Activated CD4-positive, CD25-positive, alpha-beta regulatory T cell treated with anti-CD3 and anti-CD28 coated beads, Interleukin-2, amount 50 U/mL, for 72 hours (primary cell): ENCODE results near the gene EPX.

ENCODE experiments used
- DNase-seq: peaks from one replicate; pipeline ENCODE4 v3.0.0; 2021

The EPX gene

DNA sequence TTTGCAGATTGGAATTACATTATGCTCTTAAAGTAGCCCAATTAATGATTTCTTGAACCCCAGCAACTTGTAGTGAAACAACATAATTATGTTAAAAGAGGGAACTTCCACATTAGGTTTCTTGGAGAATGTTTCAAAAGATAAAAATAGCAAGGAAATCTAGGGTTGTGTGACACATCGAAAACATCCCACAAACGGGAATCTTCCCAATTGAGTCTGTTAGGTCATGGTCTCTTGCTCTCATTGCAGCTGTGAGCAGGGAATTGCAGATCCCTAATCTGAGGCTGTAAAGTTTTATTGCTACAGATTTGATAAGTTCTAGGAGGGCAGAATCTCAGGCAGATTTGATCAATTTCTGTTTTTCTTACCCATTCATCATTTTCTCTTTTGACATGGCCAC, 39.1 kb downstream of the EPX start:
- no peak for DNase-seq

DNA sequence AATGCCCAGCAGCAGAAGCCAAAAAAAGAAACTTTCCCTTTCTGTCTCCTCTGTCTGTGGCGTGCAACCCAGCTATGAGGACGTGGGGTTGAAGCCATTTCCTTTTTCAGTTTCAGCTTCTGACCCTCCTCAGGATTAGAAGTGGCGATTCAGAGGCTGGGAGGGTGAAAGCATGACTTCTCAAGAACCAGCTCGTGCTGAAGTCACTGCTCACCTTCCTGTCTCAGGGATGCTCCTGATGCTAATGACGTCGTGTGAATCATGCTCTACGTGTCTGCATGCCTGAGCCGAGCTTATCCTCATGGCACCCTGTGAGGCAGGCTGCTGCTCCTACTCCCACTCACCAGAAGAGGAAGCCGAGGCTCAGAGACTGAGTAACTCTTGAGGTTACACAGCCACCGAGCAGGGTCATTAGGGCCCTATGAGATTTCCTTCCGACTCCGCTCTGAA, 40.2 kb downstream of the EPX start:
- DNase-seq, result no peak

DNA sequence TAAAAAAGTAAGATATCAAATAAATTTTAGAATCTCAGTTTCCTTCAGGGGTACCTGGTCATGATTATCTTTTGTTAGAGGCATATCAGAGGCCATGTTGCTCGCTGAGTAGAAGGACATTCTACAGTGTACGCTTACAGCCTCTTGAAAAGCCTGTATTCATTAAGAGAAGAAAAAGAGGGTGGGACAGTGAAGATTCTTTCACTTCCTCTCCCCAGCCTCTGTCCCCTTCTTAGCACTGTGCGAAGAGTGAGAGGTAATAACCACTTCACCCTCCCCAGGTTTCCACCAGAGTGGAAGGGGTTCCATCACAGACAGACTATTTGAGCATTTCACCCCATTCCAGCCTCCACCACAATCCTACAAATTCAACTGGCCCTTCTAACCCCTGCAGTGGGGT, 41.0 kb downstream of the EPX start:
- DNase-seq, result no peak

DNA sequence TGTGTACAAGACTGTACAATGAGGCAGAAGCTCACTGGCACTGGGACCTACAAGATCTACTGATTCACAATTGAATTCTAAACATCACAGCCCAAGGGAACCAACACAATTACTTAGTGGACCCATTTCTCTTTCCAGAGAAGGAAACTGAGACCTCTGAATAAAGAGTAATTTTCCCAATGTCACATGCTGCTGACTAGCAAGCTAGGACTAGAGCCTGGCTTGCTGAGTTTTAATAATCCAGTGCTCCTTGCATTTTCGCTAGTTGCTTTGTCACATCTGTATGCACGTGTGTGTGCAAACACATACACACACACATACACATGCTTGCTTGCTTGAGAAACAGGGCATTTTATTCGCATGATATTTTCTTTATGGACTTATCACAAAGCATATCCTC, 42.0 kb downstream of the EPX start:
- DNase-seq, result no peak

DNA sequence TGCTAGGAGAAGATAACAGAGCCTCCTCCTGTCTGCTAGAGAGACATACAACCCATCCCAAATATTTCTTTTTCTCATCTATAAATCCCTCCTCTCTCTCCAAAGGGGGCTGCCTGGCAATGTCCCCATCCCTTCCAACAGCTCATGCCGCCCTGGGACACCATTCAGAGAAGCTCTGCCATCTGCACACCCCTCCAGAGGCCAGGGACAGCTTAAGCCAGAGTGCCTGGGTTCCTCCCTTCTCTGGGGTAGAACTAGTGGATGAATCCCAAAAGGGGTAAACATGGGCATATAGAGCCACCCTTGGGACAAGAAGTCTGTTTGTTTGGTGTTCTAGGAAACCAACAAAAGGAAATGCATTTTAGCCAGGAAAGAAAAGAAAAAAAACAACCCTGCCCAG, 43.3 kb downstream of the EPX start:
- DNase-seq, result no peak

DNA sequence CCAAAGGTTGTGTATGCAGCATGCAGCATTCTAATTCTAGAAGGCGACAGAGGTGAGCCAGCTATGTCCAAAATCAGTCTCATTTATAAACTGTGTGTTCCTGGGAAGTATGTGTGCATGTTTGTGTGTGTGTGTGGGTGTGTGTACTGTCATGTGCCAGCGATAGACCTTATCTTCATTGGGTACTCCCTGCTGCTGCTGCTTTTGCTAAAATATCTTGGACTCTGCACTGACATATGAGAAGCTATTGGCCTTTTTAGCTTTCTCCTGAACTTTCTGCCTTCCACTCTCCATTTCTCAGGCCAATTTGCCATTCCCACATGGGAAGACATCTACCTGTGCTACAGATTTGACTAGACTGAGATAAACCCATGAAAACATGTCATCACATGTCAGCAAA, 43.9 kb downstream of the EPX start:
- no peak for DNase-seq

DNA sequence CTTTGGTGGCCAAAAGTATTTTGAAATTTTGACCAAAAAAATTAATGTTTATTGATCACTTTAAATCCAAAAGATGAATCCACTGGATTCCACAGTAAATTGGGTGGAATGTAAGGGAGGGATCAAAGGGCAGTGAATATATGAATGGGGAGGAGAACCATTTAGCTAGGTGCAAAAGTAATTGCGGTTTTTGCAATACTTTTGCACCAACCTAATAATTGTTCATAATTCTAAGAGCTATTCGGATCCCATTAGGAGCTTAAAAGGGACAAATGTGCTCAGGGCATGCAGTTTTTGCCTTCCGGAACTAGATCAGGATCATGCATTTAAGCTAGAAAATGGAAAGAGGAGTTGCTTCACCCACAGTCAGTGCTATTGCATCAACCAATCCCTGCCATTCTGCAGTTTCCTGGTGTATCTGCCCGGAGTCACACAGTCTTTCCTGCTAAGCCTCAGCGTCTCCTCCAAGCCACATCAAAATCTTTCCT, 45.7 kb downstream of the EPX start, which contains the start of gene LPO:
Gene LPO, plus strand, starts transcription at position 438 of the 488 bp plus-strand sequence. CDS start 4,396 bp downstream, outside the sequence.
- DNase-seq, result no peak

DNA sequence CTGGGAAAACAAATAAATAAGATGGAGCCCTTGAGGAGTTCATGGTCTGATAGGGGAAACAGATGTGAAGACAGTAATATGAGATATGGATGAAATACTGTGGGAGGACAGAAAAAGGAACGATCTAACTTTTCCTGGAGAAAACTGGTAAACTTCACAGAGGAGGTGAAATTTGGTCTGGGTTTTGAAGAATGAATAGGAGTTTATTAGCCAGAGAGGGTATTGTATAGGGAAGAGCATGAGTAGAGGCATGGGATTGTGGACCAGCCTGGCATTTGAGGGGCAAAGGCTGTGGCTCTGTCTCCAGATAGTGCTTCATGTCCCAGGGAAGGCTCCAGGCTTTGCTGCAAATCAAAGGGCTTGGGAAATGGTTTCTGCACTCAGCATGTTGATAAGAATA, 47.5 kb downstream of the EPX start:
- no peak for DNase-seq

DNA sequence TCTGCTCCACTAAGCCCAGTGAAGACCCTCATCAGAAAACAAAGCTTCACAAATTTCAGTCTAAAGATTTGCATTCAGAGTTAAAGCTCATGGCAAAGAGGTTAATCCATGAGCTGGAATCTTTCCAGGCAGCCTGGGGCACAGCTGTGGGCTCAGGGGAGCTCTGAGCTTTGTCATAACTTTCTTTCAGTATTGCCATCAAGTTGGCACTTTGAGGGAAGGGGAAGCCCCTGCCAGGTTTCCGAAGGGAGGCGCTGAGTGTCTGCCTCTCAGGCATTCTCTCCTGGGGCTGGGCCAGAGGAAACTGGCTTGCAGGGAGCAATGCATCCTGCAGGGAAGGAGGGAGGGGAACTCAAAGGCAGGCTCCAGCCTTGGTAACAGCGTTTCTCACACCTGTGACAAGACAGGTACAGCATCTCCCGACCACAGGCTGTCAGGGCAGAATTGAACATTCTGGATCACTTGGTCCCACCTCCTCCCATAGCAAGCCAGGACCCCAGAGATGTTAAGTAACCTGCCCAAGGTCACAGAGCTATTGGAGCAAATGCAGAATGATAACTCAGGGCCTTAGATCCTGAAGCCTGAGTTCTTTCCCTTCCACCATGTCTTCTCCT, 49.8 kb downstream of the EPX start:
- no peak for DNase-seq

DNA sequence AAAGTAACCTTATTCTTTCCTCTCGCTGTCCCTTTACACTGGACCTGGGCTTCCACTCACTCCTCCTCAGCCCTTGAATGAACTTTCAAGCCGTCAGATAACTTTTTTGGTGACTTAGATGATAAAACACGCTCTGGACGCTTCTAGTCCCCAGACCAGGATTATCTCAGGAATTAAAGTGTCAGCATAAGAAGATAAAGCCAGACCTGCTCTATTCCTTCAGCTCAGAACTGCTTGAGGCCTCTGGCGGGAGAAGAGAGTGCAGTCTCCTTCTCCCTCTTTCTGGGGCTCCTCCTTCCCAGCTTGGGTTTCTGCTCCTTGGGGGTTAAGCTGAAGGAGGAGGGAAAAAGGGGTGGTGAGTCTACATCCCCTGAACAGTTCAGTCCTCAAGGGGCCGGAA, 52.4 kb downstream of the EPX start:
- DNase-seq, result no peak

DNA sequence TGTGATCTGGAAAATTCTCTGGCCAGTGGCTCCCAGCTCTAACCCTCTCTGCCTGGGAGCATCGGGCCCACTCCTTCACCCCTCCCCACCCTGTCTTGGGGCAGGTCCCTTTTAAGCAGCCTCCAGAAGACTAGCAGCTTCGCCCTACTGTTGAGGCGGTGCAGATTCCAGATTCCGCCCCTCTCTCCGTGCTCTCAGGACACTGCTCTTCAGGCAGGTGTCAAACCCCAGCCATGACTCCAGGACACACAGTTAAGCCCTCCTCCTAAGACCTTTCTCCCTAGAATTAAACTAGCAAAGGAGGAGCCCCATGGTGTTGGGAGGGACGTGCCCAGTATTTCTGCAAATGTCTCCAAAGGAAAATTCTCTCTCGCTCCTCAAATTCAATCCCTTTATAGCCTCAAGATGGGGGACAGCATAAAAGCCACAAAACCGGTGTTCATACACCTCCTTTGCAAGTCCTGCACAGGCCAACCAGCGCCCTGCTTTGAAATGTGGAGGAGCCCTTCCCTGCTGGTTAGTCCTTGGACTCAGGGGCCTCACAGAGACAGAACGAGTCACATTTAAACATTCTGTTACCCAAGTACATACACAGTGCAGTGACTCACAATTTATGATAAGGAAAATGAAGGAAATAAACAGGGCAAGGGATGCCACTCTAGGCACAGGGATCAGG, 53.0 kb downstream of the EPX start:
- DNase-seq, result no peak

DNA sequence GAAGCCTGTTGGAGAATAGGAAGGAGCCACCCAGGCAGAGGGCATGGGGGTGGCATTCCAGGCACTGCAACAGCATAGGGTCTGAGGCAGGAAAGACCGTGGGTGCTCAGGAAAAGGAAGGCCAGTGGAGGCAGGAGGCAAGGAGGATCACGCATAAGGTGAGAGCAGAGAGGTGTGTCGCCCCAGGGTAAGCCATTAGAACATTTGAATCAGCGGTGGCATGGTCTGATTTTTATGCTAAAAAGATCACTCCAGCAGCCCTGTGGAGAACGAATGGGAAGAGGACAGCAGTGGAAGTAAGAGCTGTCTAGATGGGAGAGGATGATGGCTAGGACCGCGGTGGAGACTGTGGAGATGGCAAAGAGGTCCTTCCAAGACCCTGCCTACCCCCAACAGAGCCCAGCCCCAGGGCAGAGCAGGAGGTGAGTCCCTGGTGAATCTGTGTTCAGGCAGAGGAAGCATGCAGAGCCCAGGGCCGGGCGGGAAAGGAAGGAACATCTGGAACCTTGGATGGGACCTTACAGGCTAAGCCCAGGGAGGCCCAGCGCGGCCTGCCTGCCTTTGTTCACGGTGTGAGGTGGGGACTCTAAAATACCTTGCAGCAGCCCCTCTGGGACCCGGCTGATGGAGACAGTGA, 53.7 kb downstream of the EPX start:
- no peak for DNase-seq

DNA sequence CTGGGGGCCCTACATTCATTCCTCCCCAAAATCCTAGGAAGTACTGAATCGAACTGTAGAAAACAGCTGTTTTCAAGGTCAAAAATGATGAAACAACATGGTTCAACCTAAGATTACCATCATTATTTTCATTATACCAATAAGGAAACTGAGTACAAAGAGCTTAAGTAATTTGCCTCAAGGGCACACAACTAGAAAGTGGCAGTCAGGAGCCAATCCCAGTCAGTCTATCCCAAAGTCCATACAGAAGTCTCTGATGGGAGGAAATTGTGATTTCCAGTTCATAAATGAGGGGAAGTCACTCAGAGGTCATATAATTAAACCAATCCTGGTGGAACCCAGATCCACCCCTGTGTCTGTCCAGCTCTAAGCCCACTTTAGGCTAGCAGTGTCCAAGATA, 54.3 kb downstream of the EPX start:
- no peak for DNase-seq

DNA sequence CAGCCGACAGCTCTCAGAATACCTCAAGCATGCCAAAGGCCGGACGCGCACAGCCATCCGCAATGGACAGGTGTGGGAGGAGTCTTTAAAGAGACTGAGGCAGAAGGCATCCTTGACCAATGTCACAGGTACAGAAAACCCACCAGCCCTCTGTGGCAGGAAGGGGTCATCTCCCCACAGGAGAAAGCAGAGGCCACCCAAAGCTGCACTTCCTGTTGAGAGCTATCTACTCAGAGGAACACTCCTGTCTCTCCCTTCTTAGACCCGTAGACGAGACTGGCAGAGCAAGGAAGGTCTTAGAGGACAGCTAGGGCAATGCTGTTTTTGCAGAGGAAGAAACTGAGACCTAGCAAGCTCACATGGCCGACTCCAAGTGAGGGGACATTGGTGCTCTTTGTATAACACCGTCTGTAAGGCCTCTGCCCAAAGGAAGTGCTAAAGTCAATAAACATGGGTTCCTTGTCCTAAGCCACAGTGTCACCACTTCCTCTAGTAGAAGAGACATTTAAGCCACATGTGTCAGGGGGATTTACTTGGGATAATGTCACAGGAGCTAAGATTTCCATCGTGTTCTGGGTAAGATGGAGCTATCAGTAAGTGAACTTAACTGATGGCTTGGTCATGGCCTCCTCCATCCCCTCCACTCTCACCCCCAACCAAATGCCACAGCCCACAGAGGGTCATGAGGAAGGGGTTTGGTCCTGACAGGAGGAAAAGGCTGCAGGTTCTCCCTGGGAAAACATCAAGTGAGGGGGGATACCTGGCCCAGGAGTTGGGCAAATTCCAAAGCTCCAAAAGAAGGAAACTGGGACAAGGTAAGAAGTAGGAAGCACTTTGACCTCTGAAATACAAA, 55.2 kb downstream of the EPX start:
- DNase-seq, result no peak

DNA sequence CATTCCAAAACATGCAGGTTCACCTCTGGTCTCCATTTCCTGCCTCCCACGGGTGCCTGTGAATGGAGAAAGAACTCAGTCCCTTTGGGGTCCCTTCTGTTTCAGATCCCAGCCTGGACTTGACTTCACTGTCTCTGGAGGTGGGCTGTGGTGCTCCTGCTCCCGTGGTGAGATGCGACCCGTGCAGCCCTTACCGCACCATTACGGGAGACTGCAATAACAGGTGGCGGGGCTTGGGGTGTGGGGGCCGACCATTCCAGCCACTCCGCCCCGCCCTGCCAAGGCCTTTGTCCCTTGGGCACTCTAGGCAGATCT, 56.4 kb downstream of the EPX start:
- DNase-seq, result no peak

DNA sequence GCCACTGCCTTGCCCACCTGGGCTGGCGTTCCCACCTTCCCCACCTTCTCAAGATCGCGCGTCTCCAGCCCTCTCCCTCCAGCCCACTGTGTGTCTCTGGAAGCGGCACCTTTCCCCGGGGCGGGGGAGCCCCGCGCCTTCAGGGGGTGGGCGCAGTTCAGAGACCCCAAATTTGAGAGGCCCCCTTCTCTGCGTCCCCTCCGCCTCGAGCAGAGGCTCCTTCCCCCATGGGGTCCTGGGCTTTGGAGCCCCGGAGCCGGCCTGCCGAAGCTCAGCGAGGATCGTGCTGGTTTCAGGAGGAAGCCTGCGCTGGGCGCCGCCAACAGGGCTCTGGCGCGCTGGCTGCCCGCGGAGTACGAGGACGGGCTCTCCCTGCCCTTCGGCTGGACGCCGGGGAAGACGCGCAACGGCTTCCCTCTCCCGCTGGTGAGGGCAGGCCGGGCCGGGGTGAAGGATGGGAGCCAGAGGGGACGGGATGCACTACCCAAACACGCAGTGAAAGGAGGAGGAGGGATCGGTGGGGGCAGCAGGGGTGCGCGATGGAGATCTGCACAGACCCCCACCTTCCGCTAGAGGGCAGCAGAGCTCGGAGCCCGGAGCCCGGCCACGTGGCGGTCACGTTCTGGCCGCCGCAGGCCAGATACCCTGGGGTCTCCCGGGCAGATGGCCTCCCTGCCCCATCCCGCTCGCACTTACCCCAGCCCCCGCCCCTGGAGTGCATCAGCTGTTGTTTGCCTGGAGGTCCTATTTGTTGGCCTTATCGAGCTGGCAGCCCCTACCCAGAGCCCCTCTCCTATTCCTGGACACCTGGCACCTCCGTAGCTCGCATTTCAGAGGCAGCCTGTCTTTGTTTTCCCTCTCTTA, 57.0 kb downstream of the EPX start:
- peak; percentile 83 for DNase-seq

DNA sequence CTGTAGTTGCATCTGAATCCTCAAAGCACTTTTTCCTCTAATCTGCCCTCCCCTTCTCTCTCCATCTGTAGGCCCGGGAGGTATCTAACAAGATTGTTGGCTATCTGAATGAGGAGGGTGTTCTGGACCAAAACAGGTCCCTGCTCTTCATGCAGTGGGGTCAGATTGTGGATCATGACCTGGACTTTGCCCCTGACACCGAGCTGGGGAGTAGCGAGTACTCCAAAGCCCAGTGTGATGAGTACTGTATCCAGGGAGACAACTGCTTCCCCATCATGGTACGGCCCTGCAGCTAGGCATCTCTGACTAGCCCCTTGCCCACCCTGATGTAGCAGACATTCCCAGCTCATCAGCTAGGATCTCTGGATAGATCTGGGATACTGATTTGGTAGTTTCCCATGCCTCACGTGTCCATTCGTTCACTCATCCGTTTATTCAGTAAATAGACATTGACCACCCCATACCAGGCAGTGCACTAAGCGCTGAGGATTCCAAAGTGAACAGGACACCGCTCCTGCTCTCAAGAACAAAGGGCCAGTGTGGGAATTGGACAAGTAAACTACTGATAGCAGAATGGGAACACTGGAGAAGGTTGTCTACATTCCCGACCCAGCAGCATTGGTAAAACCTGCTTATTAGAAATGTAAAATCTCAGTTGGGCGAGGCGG, 58.0 kb downstream of the EPX start:
- DNase-seq, result no peak

DNA sequence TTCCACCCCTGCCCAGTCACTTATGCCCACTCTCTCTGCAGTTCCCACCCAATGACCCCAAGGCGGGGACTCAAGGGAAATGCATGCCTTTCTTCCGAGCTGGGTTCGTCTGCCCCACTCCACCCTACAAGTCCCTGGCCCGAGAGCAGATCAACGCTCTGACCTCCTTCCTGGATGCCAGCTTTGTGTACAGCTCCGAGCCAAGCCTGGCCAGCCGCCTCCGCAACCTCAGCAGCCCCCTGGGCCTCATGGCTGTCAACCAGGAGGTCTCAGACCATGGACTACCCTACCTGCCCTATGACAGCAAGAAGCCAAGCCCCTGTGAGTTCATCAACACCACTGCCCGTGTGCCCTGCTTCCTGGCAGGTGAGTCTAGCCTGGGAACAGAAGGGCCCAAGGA, 59.6 kb downstream of the EPX start:
- DNase-seq, result no peak

DNA sequence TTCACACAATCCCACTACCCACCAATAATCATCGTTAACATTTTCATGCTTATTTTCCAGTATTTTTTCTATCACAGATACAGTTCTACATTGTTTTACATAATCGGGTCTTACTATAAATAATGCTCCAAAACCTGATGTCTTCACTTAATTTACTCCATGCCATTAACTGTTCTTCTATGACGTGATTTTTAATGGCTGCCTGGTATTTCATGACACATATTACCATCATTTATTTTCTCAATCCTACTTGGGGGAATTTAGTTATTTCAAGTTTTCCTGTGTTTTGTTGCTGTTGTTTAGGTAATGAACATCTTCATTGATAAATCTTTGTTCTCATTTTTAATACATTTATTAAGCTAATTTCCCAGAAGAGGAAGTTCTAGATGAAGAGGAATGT, 60.6 kb downstream of the EPX start:
- no peak for DNase-seq
